HG02798 (cell line): ENCODE results near the gene PCOLCE2.

ENCODE experiments used
- ATAC-seq: cut with Tn5 transposase; IDR thresholded peaks from one replicate; pipeline ENCODE4 v1.9.1; 2021; ENCODE audit warnings: mild to moderate bottlenecking; ENCODE audit not compliant: unreplicated experiment, poor library complexity

The PCOLCE2 gene

GRCh38 chr3:142888481-142889211, at the start of gene PCOLCE2:
Gene PCOLCE2 (minus strand): TSS chr3:142889083. CDS start chr3:142888896, 187 bp downstream.
- ATAC-seq: peak; percentile 53

DNA sequence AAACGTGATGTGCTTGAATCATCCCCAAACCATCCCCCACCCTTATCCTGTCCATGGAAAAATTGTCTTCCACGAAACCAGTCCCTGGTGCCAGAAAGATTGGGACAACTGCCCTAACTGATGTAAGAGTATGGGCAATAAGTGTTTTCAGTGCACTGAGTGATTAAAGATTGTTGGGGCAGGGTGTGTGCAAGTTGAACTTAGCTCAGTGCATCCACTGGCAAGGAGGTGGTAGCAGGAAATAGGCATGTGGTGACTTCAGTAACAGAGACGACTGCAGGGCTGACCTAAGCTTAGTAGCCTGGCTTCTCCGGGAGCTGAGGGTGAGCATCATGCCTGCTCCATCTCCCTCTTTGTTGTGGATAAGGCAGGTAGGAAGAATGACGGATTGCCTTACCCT, 47.1 kb upstream of the PCOLCE2 start:
- ATAC-seq: no peak

GRCh38 chr3:142934887-142935269, 46.0 kb upstream of the PCOLCE2 start:
- ATAC-seq: no peak

DNA sequence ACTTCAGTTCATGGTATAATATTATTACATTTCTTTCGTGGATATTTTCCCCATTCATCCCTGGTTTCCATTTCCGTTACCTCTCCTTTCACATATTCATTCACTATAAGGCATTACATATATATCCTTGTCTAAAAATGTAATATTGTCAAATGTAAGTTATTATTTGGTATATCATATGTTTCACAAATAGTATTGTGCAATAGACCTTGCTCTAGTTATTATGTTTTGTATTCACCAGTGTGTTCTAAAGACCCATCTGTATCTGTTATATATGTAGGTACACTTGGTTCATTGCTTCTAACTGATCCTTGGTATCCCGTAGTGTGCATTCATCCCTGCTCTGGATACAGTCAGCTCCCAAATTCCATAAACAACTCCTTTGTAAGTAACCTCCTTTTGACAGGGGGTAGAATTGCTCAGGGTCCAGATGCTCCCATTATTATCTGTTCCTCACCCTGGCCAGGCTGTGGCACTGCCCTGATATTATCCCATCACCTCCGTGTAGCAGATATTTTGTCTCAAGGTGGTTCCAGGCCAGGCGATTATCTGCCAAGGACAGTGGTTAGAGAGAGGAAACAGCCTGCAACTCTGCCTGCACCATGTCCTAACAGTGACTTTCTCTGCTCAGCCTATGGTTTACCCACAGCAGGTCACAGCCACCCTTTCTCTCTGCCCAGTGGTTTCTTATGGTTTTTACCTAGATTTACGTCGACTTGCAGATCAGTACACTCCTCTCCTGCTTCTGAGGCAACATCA, 45.4 kb upstream of the PCOLCE2 start:
- ATAC-seq: no peak

GRCh38 chr3:142931222-142931621, 42.3 kb upstream of the PCOLCE2 start:
- ATAC-seq: peak; percentile 84

DNA sequence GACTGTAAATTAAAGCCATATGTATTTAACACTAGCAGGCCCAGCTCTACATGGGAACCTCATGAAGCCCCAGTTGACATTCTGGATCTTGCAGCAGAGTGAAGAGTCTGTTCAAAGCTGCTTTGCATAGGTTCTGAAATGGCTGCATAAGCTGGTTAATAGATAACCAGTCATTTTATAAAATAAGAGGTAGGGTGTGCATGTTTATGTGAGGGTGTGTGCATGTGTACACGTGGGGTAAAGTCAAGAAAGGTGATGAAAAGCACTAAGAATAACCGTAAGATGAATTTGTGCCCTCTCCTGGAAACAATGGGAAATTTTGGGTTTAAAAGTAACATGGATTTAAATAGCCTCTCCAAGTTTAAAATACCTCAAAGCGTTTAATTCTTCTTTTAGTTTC, 41.6 kb upstream of the PCOLCE2 start:
- no peak for ATAC-seq

GRCh38 chr3:142929890-142930289, 41.0 kb upstream of the PCOLCE2 start:
- no peak for ATAC-seq

- peak; percentile 60 for ATAC-seq
Observed at GRCh38 chr3:142929109-142929508, 40.2 kb upstream of the PCOLCE2 start.

- ATAC-seq: no peak
Observed at GRCh38 chr3:142926368-142926944, 37.6 kb upstream of the PCOLCE2 start.

DNA sequence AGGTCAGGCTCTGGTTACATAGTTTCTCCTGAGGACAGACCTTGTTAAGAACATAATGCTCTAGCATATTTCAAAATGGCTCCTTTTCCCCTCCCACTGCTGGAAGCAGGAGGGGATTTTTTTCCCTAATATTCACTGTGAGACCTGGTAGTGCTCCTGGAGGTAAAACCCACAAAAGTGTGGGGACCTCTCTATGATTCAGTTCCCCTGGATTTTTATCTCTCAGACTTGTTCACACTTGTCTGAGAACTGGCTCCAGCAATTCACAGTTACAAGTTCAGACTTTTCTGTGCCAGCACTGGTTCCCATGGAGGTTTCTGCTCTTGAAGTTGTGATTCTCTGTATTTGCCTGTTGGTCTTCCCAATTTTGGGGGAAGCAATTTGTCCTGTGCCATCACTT, 36.3 kb upstream of the PCOLCE2 start:
- ATAC-seq: no peak

GRCh38 chr3:142923694-142924093, 34.8 kb upstream of the PCOLCE2 start:
- no peak for ATAC-seq

DNA sequence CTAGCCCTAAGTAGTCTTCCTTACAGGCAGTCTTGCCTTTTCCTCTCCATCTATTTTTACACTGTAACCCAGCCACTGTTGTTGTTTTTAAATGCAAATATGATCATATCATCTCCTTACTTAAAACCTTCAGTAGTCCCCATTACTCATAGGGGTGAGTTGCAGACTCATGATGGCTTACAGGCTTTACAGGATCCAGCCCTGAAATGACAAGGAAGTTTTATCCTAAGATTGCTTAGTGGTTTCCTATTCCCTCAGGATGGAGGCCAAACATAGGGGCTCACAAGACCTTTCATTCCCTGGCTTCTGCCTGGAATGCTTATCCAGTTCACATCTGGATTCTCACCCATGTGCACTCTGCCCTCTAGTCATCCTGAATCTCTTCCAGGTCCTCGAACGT, 27.7 kb upstream of the PCOLCE2 start:
- no peak for ATAC-seq

DNA sequence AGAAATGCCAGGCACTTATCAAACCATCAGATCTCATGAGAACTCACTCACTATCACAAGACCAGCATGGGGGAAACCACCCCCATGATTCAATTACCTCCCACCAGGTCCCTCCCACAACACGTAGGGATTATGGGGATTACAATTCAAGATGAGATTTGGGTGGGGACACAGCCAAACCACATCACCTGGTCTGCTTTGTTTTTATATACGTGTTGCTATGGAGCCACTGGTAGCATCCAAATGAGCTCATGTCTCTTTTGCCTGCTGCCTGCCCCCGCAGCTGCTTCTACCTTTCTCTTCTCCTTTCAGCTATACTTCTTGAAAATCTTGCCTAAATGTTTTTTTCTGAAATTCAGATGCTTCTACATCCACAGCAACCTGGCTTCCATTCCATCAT, 26.8 kb upstream of the PCOLCE2 start:
- ATAC-seq: no peak

DNA sequence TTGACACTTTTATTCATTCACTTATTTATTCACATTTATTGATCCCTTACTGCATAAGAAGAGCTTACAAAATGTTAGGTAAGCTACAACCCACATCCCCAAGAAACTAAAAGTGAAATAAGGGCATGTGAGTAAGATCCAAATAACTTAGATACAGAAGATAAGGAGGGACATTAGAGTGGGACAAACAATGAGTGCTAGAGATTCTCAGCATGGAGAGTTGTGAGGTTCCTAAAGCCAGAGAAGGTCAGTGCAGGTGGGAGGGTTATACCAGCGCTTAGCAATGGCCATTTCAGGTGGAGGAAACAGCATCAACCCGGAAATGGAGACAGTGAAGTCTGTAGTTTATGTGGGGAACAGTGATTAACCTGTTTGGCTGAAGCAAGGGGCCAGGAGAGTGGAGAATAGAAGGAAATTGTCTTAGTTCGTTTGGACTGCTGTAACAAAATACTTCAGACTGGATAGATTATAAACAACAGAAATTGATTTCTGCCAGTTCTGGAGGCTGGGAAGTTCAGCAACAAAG, 25.5 kb upstream of the PCOLCE2 start:
- ATAC-seq: no peak

- no peak for ATAC-seq
Observed at GRCh38 chr3:142913432-142913831, 24.5 kb upstream of the PCOLCE2 start.

DNA sequence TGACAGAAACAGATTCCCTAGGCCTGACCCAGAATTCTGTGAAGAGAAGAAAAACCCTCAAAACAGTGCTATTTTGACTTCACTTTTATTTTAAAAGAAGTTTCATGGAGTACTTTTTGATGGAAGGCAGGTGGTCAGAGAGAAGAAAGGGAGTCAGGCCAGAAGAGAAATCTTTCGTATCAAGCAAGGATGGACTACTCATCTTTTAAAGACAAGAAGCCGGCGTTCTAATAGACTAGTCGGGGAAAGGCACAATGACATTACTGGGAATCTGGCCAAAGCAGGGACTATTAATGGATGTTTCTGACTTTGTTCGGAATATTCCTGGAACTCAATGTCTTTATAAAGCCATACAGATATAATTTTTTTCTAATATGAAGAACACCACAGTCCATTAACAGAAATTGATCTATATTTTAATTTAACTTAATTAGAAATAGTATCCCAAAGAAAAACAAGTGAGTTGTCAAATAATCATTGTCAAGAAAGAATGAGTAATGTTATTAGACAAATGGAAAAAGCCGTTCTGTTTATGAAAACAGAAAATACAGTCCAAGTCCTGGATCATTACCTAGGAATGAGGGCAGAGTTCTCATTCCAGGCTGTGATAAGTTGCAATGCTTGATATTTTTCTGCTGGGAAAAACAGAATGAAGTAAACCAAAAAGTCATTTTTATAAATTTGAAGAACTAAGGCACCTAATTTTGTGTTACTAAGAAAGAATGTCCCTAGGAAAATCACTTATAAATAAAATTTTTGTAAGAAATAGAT, 23.7 kb upstream of the PCOLCE2 start:
- no peak for ATAC-seq

DNA sequence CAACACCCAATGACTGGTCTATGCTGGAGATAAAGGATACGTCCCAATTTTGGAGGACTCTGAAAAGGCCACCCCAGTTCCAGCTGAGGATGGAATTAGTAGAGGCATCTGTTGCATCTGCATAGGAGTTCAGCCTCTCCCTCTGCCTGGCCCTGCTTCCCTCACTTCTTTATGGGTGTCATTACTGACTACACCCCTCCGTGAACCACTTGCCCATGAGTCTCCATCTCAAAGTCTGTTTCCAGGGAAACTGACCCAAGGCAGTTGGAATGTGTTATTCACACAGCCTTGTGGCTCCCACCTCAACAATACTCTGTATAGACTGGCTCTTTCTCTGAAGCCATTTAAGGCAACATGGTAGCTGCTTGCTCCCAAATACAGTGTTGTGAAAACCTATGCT, 21.4 kb upstream of the PCOLCE2 start:
- no peak for ATAC-seq

DNA sequence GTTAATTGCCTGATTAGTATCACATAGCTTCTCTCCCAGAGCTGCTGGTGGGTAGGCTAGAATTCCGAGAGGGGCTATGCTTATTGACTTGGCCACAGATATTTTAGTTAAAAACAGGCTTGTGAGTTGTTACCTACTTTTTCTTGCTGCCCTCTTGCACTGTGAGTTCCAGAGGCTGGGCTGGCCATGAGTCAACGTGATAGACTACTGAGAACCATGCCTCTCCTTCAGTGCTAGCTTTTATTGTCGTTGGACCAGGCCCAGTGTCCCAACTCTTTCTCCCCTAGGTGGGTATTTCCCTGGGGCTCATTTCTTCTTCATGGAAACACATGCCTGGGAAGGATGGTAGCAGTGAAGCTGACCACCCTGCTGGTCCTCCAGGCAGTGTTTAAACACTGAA, 20.4 kb upstream of the PCOLCE2 start:
- no peak for ATAC-seq

DNA sequence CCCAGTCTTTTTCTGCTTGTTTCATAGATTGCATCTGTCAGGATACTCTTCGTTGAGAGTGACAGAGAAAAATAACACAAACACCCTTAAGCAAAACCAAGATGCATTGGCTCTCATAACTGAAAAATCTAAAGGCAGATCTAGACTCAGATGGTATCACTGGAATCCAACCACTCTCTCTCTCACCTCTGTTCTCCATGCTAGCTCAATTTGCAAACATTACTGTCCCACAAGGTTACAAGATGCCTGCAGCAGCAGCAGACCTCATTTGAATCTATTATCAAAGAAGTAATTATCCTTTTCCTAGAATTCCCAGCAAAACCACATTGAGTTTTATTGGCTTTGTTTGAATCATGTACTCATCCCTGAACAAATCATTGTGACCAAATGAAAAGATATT, 19.1 kb upstream of the PCOLCE2 start:
- ATAC-seq: no peak

GRCh38 chr3:142904639-142905436, 16.0 kb upstream of the PCOLCE2 start:
- ATAC-seq: peak; percentile 64
